ENCODE results near the gene LDLRAD4.
"Not testable (repeated sequence)": the region's sequence is repeated elsewhere in the genome, so short reads cannot be mapped to it uniquely, and the experiment has no call there.

Gene LDLRAD4

GRCh38 chr18:13313006-13313686, 94.6 kb downstream of the LDLRAD4 start:
- DNase-seq: no peak

GRCh38 chr18:13315000-13315399, 96.4 kb downstream of the LDLRAD4 start:
- no peak for DNase-seq

- DNase-seq: no peak
These were observed 97.5 kb downstream of the LDLRAD4 start for GRCh38 chr18:13316063-13316462.

GRCh38 chr18:13317801-13318200, 99.2 kb downstream of the LDLRAD4 start:
- no peak for DNase-seq

- DNase-seq: no peak
These were observed 100.4 kb downstream of the LDLRAD4 start for GRCh38 chr18:13318731-13319501.

- DNase-seq: no peak
These were observed 101.1 kb downstream of the LDLRAD4 start for GRCh38 chr18:13319629-13320028.

- no peak for DNase-seq
These were observed 101.5 kb downstream of the LDLRAD4 start for GRCh38 chr18:13320096-13320495.

GRCh38 chr18:13320891-13321425, 102.4 kb downstream of the LDLRAD4 start:
- DNase-seq: no peak

- no peak for DNase-seq
These were observed 103.4 kb downstream of the LDLRAD4 start for GRCh38 chr18:13321923-13322322.

- DNase-seq: no peak
These were observed 104.6 kb downstream of the LDLRAD4 start for GRCh38 chr18:13323186-13323585.

GRCh38 chr18:13324880-13325279, 106.3 kb downstream of the LDLRAD4 start:
- DNase-seq: no peak

- no peak for DNase-seq
These were observed 109.7 kb downstream of the LDLRAD4 start for GRCh38 chr18:13328213-13328612.

- DNase-seq: no peak
These were observed 112.4 kb downstream of the LDLRAD4 start for GRCh38 chr18:13330996-13331395.

GRCh38 chr18:13331846-13332245, 113.3 kb downstream of the LDLRAD4 start:
- no peak for DNase-seq

- DNase-seq: no peak
These were observed 114.3 kb downstream of the LDLRAD4 start for GRCh38 chr18:13332874-13333273.

GRCh38 chr18:13335903-13336302, 117.3 kb downstream of the LDLRAD4 start:
- DNase-seq: no peak

- no peak for DNase-seq
These were observed 118.3 kb downstream of the LDLRAD4 start for GRCh38 chr18:13336841-13337240.

GRCh38 chr18:13337369-13337768, 118.8 kb downstream of the LDLRAD4 start:
- no peak for DNase-seq

- no peak for DNase-seq
These were observed 119.8 kb downstream of the LDLRAD4 start for GRCh38 chr18:13338318-13338717.

GRCh38 chr18:13339653-13340052, 121.1 kb downstream of the LDLRAD4 start:
- DNase-seq: no peak

GRCh38 chr18:13346449-13346848, 127.9 kb downstream of the LDLRAD4 start:
- DNase-seq: not testable (repeated sequence)

- no peak for DNase-seq
These were observed 134.7 kb downstream of the LDLRAD4 start for GRCh38 chr18:13353084-13353823.

GRCh38 chr18:13354402-13354801, 135.8 kb downstream of the LDLRAD4 start:
- no peak for DNase-seq

GRCh38 chr18:13356032-13356431, 137.5 kb downstream of the LDLRAD4 start:
- no peak for DNase-seq
